Activated CD8-positive, alpha-beta memory T cell treated with anti-CD3 and anti-CD28 coated beads, Interleukin-2, amount 50 U/mL, for 24 hours (primary cell): ENCODE measurements around the gene RHOD.
A peak's percentile ranks its signal among the peaks of the same experiment; 100 is the strongest.

ENCODE experiments used
- DNase-seq: peaks from one replicate; pipeline ENCODE4 v3.0.0-alpha.2; 2020; ENCODE audit errors: extremely low read depth

The RHOD gene

DNA sequence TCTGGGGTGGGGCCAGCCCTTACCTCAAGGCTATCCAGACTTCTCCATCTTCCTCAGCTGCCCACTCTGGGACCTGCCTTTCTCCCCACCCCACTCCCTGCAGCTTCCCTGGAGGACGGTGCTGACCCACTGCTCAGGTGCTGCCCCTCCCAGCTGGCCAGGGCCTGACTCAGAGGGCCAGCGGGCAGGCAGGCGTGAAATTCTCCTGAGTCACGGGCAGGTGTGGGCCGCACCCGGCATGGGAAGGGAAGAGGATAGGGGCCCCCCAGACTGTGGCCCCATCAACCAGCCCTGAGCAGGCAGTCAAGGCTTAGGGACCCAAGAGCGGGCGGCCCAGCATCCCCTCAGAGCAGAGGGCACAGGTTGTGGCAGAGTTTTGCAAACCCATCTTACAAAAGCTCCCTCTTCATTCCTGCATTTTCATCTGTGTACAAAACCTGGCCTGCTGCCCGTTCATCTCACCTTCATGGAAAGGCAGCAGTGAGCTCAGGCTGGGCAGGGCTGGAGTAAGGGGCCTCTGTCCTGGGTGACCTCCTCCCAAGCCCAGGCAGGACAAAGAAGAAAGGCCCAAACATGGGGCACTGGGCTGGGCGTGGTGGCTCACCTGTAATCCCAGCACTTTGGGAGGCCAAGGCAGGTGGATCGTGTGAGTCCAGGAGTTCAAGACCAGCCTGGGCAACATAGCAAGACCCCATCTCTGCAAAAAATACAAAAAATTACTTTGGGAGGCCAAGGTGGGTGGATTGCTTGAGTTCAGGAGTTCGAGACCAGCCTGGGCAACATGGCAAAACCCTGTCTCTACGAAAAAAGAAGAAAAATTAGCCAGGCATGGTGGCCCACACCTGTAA is 6.1 kb downstream of the RHOD start:
- DNase-seq = no peak

DNA sequence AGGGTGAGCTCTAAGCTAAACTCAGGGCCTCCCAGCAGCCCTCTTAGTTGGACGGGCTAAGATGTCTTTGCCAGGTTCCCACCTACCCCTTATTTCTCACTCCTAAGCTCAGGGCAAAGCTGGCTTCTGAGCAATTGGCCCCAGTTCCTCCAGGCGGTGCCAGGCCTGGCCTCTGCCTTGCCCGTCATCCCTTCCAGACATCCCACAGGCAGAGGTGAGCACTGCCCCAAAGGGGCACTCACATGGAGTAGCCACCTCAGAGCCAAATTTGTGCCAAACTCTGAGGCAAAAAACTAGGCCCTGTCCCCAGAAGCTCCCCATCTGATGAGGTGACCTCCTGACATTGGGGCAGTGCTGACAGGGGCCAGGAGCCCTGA is 9.7 kb downstream of the RHOD start:
- DNase-seq = no peak

GRCh38 chr11:67071420-67072284 is 15.0 kb downstream of the RHOD start:
- DNase-seq = peak; percentile 19

- DNase-seq = no peak
These were observed 15.6 kb downstream of the RHOD start for GRCh38 chr11:67072295-67072694.

GRCh38 chr11:67073908-67074307 is 17.3 kb downstream of the RHOD start:
- DNase-seq = no peak

GRCh38 chr11:67076202-67076601 is 19.6 kb downstream of the RHOD start:
- DNase-seq = no peak

DNA sequence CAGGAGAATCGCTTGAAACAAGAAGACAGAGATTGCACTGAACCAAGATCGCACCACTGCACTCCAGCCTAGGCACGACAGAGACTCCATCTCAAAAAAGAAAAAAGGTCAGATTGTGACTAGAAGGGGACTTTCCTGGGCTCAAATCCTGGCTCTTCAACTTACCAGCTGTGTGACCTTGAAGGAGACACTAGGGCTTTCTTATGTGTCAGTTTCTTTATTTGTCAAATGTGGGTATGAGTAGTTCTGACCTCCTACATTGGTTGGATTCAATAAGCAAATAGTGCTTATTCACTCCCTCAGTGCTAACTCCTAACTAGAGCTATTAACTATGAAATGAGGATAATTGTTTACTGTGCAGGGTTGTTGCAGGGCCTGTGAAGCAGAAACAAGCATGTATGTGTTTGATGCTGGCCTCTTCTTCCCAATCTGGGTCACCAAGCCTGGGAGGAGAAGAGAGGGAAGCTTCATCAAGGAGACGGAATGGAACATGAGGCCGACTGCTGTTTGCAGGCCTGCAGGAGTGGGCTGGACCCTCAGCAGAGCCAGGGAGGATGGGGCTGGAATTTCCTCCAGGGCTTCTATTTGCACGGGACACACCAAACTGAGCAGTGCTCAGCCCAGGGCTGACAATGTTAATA is 22.5 kb downstream of the RHOD start:
- no peak for DNase-seq

DNA sequence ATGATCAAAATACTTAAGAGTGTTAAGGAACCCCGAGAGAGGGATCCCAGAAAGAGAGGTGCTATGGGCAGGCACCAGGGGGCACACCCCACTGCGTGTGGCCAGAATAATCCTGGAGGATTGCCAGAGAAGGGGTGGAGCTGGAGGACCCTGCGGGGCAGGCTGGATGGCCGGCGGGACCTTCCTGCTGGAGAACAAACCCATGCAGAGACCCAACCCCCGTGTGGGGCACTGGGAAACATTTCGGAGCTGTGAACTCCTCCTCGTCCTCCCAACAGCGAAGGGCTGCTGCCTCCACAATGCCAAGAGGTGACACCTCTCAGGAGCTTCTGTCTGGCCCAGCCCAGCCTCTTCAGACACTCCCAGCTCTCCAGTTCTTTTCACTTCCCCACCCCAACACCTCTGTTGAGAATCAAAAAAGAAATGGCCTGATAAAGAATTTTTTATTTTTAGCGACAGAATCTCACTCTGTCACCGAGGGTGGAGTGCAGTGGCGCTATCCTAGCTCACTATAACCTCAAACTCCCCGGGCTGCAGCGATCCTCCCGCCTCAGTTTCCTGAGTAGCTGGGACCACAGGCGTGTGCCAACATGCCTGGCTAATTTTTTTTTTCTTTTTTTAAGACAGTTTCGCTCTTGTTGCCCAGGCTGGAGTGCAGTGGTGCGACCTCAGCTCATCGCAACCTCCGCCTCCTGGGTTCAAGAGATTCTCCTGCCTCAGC is 25.6 kb downstream of the RHOD start:
- no peak for DNase-seq

DNA sequence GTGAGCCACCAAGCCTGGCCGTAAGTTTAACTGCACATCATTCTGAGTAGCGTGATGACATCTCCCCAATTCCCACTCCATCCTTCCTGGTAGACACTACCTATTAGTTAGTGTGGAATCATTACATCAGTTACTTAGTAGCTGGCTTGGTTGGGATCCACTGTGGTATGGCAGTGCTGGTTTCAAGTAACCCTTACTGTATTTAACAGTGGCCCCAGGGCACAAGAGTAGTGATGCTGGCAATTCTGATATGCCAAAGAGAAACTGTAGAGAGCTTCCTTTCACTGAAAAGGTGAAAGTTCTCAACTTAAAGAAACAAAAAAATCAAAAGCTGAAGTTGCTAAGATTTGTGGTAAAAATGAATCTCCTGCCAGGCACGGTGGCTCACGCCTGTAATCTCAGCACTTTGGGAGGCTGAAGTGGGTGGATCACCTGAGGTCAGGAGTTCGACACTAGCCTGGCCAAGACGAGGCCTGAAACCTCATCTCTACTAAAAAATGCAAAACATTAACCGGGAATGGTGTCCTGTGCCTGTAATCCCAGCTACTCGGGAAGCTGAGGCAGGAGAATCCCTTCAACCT is 27.2 kb downstream of the RHOD start:
- no peak for DNase-seq

DNA sequence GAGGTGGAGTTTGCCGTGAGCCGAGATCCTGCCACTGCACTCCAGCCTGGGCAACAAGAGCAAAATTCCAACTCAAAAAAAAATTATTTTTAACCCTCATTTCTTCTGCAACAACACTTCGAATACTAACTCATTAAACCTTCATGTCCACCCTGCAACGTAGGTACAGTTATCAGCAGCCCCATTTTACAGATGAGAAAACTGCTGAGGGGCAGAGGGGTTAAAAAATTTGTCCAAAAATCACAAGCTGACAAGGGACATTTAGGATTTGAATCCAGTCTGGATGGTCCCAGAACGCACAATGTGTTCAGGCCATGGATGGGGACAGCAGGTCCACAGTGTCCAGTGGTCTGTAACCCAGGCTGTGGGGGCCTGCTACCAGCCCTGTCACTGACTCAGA is 29.0 kb downstream of the RHOD start:
- no peak for DNase-seq

DNA sequence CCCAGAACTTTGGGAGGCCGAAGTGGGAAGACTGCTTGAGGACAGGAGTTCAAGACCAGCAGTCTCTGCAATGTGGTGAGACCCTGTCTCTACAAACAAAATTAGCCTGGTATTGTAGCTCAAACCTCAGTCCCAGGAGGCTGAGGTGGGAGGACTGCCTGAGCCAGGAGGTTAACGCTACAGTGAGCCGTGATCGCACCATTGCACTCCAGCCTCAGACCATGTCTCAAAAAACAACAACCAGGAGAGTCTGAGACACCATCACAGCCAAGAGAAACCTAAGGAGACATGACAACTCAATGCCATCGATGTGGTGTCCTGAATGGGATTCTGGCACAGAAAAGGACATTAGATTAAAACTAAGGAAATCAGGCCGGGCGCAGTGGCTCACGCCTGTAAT is 34.1 kb downstream of the RHOD start:
- DNase-seq = no peak

DNA sequence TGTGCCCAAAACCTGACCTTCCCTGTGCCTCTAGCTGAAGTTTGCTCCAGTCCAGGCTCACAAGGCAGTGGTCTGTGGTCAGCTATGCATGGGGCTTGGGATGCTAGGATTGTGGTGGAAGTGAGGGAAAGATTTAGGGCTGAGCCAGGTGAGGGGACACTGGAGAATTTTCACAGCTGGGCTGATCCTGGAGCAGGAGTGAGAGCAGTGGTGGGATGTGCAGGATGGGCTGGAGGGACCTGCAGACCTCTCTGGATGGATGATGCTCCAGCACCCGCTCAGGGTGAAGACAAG is 38.5 kb downstream of the RHOD start:
- no peak for DNase-seq

GRCh38 chr11:67098799-67099429 is 42.3 kb downstream of the RHOD start:
- no peak for DNase-seq

DNA sequence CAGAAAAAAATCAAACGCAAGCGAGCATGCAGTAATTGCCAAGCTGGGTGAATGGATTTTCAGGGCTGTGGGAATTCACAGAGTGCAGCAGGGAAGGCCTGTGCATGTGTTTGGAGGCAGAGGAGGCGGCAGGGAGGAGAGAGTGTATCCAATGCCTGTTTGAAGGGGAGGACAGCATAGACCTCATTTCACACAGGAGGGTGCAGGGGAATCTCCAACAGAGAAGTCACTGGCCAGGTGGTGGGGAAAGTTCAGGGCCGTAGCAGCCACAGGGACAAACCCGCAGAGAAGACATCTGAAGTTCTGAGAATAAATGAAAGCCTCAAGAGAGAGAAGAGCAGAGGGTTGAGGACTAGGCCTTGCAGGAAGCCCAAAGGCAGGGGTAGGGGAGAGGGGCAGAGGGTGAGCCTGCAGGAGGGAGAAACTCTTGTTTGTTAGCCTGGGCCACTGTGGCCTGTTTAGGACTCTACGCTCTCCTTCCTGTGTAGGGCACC is 43.2 kb downstream of the RHOD start:
- no peak for DNase-seq

DNA sequence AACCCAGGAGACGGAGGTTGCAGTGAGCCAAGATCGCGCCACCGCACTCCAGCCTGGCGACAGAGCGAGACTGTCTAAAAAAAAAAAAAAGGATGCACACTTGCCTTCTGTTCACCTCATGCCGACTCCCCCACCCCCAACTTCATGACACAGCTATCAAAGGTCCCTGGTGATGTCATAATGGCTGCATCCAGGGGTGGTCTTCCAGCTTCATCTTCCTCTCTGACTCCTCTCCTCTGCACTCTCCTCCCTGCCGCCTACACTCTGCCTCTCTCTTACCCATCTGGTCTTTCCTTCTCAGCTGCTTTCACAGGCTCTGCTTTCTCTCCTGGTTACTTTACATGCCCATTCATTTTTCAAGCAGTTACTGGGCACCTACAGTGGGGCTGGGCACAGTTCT is 46.0 kb downstream of the RHOD start:
- no peak for DNase-seq

DNA sequence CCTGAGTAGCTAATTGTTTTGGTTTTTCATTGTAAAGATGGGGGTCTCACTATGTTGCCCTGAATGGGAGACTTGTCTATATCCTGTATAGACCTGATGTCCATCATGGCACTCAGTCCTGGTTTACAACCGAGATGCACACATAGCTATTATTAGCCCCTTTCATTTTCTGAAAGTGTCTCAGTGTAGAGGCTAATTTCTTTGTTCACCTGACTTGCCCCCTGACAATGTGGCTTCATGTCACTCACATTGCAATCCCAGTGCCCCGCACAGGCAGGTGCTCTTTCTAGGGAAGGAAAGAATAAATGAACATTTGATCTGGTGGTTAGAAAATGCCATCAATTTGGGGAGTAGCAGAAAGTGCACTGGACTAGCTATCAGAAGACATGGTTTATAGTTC is 49.3 kb downstream of the RHOD start:
- no peak for DNase-seq

- DNase-seq = no peak
These were observed 54.6 kb downstream of the RHOD start for GRCh38 chr11:67111261-67111660.

DNA sequence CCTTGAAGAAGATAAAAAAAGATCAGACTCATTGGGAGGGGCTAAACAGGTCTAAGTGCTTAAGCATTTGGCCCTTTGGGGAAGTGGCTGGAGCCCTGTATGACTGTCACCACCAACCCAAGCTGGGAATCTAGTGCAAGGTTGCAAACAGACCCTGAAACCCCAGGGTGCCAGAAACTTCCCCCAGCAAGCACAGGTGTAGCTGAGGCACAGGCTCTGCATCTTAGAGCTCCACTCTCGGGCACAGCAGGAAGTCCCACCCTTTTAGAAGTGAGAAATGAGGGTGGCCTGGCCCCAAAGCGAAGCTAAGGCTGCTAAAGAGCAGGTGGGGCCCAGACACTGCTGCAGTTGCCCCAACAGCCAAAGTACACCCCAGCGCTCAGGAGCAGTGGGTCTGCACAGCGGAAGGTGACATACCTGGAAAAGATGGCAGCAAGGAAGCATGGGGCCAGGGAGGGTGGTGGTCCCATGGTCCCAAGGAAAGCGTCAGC is 56.6 kb downstream of the RHOD start:
- no peak for DNase-seq

DNA sequence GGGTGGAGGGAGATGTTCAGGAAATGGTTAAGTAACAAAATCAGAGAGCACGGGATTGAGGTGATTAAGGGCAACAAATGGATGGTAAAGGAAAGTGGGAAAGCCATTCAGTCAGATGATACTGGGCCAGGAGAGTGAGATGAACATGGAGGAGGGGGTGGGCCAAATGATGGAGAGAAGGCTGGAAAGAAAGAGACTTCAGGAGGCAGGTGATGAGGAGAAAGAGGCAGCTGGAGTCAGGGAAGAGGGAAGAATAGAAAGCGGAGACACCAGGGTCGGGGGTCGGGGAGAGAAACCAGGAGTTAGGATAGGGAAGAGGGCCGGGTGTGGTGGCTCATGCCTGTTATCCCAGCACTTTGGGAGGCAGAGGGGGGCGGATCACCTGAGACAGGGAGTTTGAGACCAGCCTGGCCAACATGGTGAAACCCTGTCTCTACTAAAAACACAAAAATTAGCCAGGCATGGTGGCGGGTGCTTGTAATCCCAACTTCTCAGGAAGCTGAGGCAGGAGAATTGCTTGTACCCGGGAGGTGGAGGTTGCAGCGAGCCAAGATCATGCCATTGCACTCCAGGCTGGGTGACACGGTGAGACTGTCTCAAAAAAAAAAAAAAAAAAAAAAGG is 57.7 kb downstream of the RHOD start:
- no peak for DNase-seq

GRCh38 chr11:67116758-67117105 is 60.1 kb downstream of the RHOD start:
- DNase-seq = no peak

- DNase-seq = no peak
These were observed 60.5 kb downstream of the RHOD start for GRCh38 chr11:67117176-67117575.
